Activated CD4-positive, alpha-beta T cell treated with anti-CD3 and anti-CD28 coated beads for 48 hours (primary cell): ENCODE results near the gene ACACB.
A peak's percentile ranks its signal among the peaks of the same experiment; 100 is the strongest.

Source experiments
- DNase-seq: peaks from one replicate; pipeline ENCODE4 v3.0.0-alpha.2; 2020

Gene ACACB

DNA sequence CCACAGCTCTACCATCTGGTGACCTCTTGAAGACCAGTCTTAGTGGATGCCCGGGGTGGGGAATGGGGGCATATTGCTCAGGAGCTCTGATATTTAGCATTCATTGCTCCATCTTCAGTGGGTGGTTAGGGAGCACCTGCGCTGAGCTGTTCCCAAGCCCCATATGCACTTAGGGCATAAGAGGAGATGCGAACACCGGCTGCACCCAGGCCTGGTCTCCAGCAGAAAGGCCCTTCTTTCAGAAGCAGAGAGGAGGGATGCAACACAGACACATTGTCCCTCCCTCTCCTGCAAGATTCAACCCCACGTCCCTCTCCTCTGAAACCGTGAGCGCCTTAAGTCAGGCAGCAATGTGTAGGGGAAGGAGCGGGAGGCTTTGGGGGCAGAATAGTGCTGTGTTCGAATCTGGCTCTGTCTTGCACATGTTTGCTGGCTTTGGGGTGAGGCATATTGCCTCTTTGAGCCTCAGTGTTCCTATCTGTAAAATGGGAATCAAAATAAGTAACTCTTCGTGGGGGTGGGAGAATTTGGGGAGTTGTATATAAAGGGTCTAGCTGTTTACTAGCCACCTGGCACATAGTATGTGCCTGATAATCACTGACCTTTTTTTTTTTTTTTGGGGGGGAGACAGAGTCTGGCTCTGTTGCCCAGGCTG is 105.0 kb downstream of the ACACB start:
- no peak for DNase-seq

GRCh38 chr12:109222062-109222461 is 105.7 kb downstream of the ACACB start:
- no peak for DNase-seq

DNA sequence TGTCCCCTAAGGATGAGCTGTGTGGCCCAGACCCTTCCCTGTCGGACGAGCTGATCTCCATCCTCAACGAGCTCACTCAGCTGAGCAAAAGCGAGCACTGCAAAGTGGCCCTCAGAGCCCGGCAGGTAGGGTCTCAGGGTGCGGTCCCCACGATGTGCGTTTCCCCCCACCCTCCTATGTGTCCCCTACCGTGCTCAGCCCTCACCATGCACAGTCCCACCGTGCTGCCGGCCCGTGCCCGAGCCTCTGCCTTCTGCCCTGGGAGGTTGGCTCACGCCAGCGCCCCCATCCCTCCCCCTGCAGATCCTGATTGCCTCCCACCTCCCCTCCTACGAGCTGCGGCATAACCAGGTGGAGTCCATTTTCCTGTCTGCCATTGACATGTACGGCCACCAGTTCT is 106.1 kb downstream of the ACACB start:
- DNase-seq = no peak

DNA sequence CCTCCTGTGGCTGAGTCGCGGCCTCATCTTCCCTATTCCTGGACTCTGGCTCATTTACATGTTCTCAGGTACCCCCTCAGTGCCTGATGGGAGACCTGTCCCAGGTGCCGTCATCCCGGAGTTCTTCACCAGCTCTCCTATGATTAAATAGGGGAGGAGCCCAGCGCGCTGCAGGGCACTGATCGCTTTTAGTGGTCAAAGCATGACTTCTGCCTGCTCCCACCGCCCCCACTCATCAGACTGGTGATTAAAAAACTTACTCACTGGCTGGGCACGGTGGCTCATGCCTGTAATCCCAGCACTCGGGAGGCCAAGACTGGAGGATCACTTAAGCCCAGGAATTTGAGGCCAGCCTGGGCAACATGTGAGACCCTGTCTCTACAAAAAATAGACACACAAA is 106.8 kb downstream of the ACACB start:
- DNase-seq = no peak

DNA sequence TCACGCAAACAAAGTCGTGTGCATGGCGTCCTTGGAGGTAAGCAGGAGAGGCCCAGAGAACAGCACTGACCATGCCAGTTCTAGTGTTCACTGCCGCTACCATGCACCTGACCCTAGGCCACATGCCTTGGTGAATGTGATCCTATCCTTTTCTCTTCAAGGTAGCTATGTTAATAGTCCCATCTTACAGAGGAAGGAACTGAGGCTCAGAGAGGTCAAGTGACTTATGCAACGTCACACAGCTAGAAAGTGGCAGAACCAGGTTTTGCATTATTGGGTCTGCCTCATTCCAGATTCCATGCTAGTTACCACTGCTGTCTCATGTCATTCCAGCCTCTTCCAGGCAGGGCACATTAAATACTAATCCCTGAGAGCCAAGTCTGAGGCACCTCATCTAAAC is 107.5 kb downstream of the ACACB start:
- DNase-seq = no peak

GRCh38 chr12:109228664-109229063 is 112.3 kb downstream of the ACACB start:
- DNase-seq = no peak

- no peak for DNase-seq
These were observed 113.8 kb downstream of the ACACB start for GRCh38 chr12:109230193-109230592.

DNA sequence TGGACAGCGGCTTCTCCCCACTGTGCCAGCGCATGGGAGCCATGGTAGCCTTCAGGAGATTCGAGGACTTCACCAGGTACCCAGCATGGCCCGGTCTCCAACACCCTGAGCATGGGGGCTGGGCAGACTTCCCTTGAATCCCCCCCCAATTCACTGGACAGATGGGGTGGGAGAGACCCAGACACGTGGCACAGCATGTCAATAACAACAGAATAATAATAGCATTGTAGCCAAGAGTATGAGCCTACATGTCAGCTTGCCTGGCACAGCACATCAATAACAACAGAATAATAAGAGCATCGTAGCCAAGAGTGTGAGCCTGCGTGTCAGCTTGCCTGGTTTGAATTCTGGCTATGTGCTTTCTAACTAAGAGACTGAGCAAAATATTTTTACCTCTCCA is 116.3 kb downstream of the ACACB start:
- no peak for DNase-seq

- no peak for DNase-seq
These were observed 117.6 kb downstream of the ACACB start for GRCh38 chr12:109234012-109234411.

GRCh38 chr12:109236257-109236656 is 119.9 kb downstream of the ACACB start:
- DNase-seq = no peak

- peak; percentile 7 for DNase-seq
These were observed 122.8 kb downstream of the ACACB start for GRCh38 chr12:109239179-109239578.

- DNase-seq = no peak
These were observed 123.3 kb downstream of the ACACB start for GRCh38 chr12:109239691-109240090.

DNA sequence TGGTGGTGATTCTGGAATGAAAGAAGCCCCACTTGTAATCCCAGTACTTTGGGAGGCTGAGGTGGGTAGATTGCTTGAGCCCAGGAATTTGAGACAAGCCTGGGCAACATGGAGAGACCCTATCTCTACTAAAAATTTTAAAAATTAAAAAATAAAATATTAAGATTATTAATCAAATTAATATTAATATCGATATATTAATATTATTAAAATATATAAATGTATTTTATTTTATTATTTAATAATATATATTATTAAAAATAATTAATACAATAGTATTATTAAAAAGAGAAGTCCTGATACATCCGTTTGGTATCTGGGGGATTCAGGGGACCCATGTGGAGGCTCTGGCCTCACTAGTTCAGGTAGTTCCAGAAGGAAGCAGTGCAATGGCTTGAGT is 124.0 kb downstream of the ACACB start:
- no peak for DNase-seq

DNA sequence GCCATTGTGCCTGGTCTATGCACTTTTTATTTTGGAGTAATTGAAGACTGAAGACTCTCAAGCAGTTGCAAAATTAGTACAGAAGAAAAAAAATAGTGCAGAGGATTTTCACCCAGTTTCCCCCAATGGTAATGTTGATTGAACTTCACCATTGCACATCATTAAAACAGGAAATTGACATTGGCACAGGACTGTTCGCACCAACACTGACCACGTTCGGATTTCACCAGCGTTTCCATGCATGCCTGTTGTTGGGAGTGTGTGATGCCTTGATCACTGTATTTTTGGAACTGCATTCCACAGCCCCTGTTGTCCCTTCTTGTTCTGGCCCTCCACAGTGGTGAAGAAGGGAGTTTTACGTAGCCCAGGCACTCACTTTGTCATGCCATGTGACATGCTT is 125.5 kb downstream of the ACACB start:
- no peak for DNase-seq

GRCh38 chr12:109244073-109244472 is 127.7 kb downstream of the ACACB start:
- DNase-seq = no peak

- no peak for DNase-seq
These were observed 129.8 kb downstream of the ACACB start for GRCh38 chr12:109246221-109246620.

- DNase-seq = no peak
These were observed 131.7 kb downstream of the ACACB start for GRCh38 chr12:109247831-109248654.

- no peak for DNase-seq
These were observed 134.1 kb downstream of the ACACB start for GRCh38 chr12:109250523-109250922.

DNA sequence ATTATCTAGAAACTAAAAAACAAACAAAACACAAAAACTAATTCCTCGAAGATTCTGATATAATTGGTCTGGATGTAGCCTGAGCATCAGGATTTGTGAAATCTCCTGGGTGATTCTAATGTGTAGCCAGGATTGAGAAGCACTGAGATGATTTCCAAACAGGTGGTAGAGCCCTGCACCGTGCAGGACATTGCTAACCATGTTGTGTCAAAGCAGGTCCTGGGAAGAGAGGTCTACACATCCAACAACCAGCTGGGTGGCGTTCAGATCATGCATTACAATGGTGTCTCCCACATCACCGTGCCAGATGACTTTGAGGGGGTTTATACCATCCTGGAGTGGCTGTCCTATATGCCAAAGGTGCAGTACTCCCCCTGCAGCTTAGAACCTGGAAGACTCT is 136.4 kb downstream of the ACACB start:
- DNase-seq = no peak

DNA sequence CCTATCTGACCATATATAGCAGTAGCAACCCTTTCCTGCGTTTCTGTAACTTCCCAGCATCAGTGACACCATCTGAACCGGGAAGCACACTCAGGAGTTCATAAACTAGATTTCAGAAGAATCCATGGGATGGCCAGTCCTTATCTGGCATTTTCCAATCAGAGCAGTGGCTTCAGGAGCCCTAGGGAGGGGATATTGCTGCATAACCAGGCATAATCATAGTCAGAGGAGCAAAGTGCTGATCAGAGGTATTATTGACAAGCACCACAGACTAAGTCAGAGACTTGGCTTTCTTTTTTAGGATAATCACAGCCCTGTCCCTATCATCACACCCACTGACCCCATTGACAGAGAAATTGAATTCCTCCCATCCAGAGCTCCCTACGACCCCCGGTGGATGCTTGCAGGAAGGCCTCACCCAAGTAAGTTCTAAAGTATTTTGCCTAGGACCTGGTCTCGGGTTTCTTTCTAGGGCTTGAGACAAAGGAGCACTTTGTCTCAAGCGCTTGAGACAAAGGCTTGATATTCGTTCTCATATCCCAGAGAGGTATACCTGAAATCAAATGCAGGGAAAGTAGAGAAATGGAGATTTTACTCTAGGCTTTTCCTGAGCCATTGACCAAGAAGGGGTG is 137.6 kb downstream of the ACACB start:
- no peak for DNase-seq

- no peak for DNase-seq
These were observed 139.0 kb downstream of the ACACB start for GRCh38 chr12:109255377-109255776.

- no peak for DNase-seq
These were observed 139.6 kb downstream of the ACACB start for GRCh38 chr12:109256011-109256410.

- DNase-seq = no peak
These were observed 141.8 kb downstream of the ACACB start for GRCh38 chr12:109258201-109258600.
